HG02938 (cell line): ENCODE results near the gene SUCNR1.

Source experiments
- ATAC-seq: cut with Tn5 transposase; IDR thresholded peaks from one replicate; pipeline ENCODE4 v1.9.1; 2021; ENCODE audit warnings: mild to moderate bottlenecking, moderate library complexity; ENCODE audit not compliant: unreplicated experiment

The SUCNR1 gene

DNA sequence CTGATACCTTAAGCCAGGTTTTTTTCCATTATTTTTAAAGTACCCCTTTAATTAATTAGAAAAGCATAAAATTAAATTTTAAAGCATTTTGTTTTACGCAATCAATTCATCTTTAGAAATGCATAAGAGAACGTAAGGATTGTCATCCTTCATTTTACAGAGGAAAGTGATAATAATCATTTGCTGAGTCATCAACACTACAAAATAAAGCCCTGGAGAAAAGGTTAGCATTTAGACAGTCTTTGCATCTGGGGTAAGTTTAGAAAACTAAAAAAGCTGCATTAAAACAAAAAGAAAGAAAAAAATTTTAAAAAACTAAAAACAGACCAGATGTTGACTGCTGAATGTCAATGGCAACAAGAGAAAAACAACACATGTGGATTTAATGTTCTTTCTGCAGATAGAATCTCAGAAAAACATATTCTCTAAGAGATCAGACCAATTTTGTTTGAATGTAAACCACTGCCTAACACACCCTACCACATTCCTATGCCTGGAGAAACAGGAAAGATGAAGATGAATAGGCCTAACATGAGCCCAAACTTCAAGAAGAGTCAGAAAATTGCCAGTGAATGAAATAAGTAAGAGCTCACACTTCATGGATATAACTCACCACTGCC is 59.9 kb downstream of the SUCNR1 start:
- ATAC-seq: no peak
